GM19468 (cell line): ENCODE measurements around the gene KCNN3.

ENCODE experiments used
- ATAC-seq: cut with Tn5 transposase; IDR thresholded peaks from one replicate; pipeline ENCODE4 v1.9.1; 2021; ENCODE audit warnings: mild to moderate bottlenecking, moderate library complexity, moderate number of reproducible peaks; ENCODE audit not compliant: unreplicated experiment; ENCODE audit errors: extremely low read depth

KCNN3 gene

GRCh38 chr1:154756793-154757548 lies 113.1 kb downstream of the KCNN3 start:
- ATAC-seq, result no peak

- no peak for ATAC-seq
Measured at GRCh38 chr1:154755858-154756730, 114.0 kb downstream of the KCNN3 start.

GRCh38 chr1:154753426-154753825 lies 116.7 kb downstream of the KCNN3 start:
- no peak for ATAC-seq

GRCh38 chr1:154752273-154753030 lies 117.6 kb downstream of the KCNN3 start:
- no peak for ATAC-seq

GRCh38 chr1:154751690-154752089 lies 118.4 kb downstream of the KCNN3 start:
- no peak for ATAC-seq

GRCh38 chr1:154750681-154751665 lies 119.1 kb downstream of the KCNN3 start:
- ATAC-seq, result no peak

- no peak for ATAC-seq
Measured at GRCh38 chr1:154749078-154749760, 120.9 kb downstream of the KCNN3 start.

- ATAC-seq, result no peak
Measured at GRCh38 chr1:154748405-154748775, 121.7 kb downstream of the KCNN3 start.

GRCh38 chr1:154747740-154748404 lies 122.2 kb downstream of the KCNN3 start:
- ATAC-seq, result peak; percentile 86

- ATAC-seq, result no peak
Measured at GRCh38 chr1:154747380-154747739, 122.7 kb downstream of the KCNN3 start.

- no peak for ATAC-seq
Measured at GRCh38 chr1:154746622-154747299, 123.3 kb downstream of the KCNN3 start.

GRCh38 chr1:154745750-154746425 lies 124.2 kb downstream of the KCNN3 start:
- ATAC-seq, result no peak

GRCh38 chr1:154745286-154745731 lies 124.8 kb downstream of the KCNN3 start:
- no peak for ATAC-seq

- ATAC-seq, result no peak
Measured at GRCh38 chr1:154744352-154745035, 125.6 kb downstream of the KCNN3 start.

- ATAC-seq, result no peak
Measured at GRCh38 chr1:154743526-154744036, 126.5 kb downstream of the KCNN3 start.

GRCh38 chr1:154742606-154743005 lies 127.5 kb downstream of the KCNN3 start:
- ATAC-seq, result no peak
